Thyroid gland (tissue), 4 donors: Measurements from ENCODE around the gene CPLX1.

ENCODE experiments used
- CTCF ChIP-seq, 6 experiments: fragments of 200-600 bp in 3 of 6; fragments of 450-650 bp in 3 of 6; sonication (generic) in 3 of 6; IDR thresholded peaks; one replicate each; pipeline ENCODE4 v1.5.1; 2016 to 2019; ENCODE audit warnings: antibody characterized with exemption in 6 of 6, mild to moderate bottlenecking in 2 of 6, inconsistent platforms in 1 of 6, moderate library complexity in 1 of 6
- POLR2A ChIP-seq, 2 donors: fragments of 450-650 bp; IDR thresholded peaks; one replicate each; pipeline ENCODE4 v1.6.1; 2017; ENCODE audit warnings: antibody characterized with exemption in 2 of 2, mild to moderate bottlenecking in 2 of 2, moderate library complexity in 1 of 2

- TF ChIP-seq POLR2A (IDR thresholded peaks at IDR 0.05) (no peak), CTCF (IDR thresholded peaks at IDR 0.05) (no peak)
Measured at GRCh38 chr4:791252-791897, 34.6 kb downstream of the CPLX1 start.
